GM18861 (cell line): Measurements from ENCODE around the gene CDX1.

Experiments
- ATAC-seq: cut with Tn5 transposase; IDR thresholded peaks from one replicate; pipeline ENCODE4 v1.9.1; 2021; ENCODE audit not compliant: unreplicated experiment

CDX1 gene

GRCh38 chr5:150146235-150146634, 20.3 kb upstream of the CDX1 start:
- no peak for ATAC-seq

DNA sequence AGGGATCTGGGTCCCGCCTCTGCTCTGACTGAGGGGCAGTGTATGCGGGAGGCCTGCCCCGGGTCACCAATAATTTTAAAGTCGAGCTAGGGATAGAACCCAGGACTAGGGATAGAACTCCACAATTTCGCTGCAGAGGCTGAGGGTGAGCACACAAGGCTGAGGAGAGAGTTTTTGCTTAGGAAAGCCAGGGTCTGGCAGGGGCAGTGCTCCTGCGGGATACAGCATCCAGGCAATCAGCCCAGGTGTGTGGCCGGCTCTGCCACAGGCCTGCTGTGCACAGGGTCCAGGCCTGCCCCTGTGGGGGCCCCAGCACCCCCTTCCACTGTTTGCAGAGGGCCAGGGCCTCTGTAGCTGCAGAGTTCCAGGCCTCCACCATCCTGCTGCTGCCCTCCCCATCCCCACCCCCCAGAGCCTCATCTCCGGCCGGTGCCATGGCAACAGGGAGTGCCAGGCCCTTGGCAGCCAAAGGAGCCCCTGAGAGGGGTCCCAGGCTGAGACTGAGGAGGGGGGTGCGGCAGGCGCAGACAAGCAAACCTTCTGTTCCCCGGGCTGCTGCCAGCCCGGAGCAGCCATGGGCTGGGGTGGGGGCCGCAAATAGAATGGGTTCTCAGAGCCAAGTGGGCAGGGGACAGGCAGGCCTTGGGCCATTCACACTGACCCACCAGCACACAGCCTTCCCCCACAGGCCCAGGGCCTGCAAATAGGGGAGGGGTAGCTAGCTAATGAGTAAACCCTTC, 19.5 kb upstream of the CDX1 start:
- ATAC-seq, result no peak

DNA sequence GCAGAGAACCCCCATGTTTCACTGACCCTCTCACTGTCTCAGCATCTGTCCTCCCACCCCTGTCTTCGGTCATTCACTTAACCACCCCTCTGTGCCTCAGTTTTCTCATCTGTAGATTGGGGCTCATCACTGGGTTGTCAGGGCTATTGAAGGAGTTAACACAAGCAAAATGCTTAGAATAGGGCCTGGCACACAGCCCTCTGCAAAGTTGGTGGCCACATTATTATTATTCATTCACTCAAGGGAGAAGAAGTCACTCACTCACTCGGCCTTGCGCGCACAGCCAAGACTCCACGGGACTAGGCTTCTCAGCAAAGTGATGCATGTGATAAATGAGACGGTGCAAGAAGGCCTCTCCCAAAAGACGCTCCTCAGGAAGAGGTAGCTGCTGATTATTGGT, 18.9 kb upstream of the CDX1 start:
- ATAC-seq, result no peak

GRCh38 chr5:150148117-150148927, 18.3 kb upstream of the CDX1 start:
- ATAC-seq, result no peak

DNA sequence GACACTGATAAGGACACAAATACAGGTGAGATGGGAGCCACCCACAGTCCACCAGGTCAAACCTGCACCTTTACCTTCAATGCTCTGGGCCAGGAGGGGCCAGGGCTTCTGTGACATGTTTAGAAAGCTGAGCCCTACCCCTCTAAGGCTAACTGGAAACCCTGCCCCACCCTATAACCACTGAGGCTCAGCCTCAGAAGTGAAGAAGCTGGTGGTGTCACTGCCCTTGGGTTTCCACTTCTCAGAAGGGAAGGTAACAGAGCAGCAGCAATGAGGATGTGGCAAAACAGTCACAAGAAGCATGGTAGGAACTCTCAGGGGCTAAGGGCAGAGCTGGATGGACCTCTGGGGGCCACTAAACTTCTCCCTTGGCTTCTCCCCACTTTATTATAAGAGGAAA, 17.0 kb upstream of the CDX1 start:
- no peak for ATAC-seq

GRCh38 chr5:150152636-150153462, 13.7 kb upstream of the CDX1 start:
- no peak for ATAC-seq

GRCh38 chr5:150153483-150153882, 13.1 kb upstream of the CDX1 start:
- no peak for ATAC-seq

- ATAC-seq, result no peak
Observed at GRCh38 chr5:150153957-150154617, 12.5 kb upstream of the CDX1 start.

DNA sequence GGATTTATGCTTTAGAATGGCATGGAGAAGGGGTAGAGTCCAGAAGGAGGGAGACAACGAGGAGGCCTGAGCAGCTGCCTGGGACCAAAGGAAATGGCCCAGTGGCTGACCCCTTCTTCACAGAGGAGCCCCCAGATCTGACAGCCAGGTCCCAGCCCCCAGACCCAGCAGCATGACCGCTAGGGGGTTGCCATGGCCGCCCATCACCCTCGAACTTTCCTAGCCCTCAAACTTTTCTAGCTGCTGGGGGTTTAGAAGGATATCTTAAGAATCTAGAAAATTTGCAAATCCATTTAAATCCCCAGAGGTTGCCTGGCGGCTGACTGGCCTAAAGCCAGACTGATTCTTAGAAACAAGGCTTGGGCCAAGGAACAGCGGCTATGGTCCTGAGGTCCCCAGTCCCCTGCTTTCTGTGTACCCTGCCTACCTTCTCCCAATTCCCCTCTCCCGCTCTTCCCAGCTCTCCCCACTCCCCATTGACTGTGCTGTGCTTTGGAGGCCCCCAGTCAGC, 11.9 kb upstream of the CDX1 start:
- no peak for ATAC-seq

GRCh38 chr5:150155258-150156026, 11.1 kb upstream of the CDX1 start, which contains the start of gene PDGFRB:
PDGFRB (minus strand) TSS chr5:150155845; CDS start chr5:150137047, 18,798 bp downstream.
- ATAC-seq, result no peak

GRCh38 chr5:150156027-150156368, 10.6 kb upstream of the CDX1 start:
- ATAC-seq, result no peak

GRCh38 chr5:150156540-150156939, 10.0 kb upstream of the CDX1 start:
- no peak for ATAC-seq

DNA sequence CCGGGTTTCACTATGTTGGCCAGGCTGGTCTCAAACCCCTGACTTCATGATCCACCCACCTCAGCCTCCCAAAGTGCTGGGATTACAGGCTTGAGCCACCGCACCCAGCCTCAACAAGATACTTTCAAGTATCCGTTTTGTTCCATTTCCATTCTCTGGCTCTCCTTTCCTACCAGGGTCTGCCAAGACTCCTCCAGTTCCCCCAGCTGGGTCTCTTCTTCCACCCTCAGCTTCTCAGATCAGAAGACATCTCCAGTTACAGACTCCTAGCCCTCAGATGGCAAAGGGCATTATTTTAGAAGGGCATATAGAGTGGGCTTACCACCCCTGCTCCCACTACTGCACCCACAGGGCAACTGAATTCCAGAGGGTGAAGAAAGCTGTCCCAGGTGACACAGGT, 9.4 kb upstream of the CDX1 start:
- no peak for ATAC-seq

DNA sequence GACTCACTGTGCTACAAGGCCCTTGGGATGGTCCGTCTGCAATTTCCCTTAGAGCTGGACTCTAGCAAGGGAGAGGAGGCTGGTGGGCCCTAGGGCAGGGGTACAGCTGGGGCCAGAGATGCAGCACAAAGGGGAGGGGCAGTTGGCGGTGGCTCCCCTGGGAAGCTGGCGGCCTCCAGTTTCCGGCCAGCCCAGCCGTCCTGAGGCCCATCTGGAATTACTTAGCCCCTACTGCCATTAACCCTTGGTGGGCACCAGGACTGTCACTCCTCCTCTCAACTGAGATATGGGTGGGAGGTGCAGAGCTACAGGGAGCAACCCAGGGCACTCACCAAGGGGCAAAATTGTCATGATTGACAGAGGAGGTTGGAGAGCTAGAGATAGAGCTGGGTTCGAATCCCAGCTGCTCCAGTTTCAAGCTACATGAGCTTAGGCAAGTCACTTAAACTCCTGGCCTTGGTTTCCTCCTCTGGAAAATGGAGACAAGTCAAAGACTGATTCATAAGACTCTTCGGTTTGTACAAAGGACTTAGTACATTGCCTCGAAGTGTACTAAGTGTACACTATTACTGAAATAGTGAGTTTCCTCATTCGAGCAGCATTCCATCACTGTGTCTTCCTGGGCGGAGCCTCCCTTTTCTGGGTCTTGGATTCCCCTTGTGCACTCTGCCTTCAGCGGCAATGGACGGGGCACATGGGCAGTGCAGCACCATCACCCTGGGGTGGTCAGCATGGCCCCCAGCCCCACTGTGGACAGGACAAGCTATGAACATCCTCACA, 8.2 kb upstream of the CDX1 start:
- no peak for ATAC-seq

GRCh38 chr5:150159031-150159430, 7.5 kb upstream of the CDX1 start:
- no peak for ATAC-seq

DNA sequence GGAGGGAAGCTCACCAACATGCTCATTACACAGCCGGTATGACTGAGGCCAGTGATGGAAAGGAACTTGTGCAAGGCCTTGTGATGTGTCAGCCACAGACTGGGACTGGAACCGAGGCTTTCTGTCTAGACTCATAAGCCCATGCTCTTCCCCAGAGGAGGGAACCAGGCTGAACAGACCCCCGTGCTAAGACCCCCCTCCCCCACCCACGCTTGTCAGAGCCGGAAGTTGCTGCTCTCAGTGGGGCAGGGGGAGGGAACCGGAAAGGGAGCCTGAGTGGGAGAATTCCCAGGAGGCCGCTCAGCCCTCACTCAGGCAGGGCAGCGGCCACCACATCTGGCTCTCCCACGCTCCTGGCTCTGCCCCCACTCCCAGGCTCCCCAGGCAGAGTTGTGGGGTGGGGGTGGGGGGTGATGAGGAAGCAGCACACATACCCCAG, 6.8 kb upstream of the CDX1 start:
- ATAC-seq, result no peak

- no peak for ATAC-seq
Observed at GRCh38 chr5:150160448-150161081, 6.0 kb upstream of the CDX1 start.

DNA sequence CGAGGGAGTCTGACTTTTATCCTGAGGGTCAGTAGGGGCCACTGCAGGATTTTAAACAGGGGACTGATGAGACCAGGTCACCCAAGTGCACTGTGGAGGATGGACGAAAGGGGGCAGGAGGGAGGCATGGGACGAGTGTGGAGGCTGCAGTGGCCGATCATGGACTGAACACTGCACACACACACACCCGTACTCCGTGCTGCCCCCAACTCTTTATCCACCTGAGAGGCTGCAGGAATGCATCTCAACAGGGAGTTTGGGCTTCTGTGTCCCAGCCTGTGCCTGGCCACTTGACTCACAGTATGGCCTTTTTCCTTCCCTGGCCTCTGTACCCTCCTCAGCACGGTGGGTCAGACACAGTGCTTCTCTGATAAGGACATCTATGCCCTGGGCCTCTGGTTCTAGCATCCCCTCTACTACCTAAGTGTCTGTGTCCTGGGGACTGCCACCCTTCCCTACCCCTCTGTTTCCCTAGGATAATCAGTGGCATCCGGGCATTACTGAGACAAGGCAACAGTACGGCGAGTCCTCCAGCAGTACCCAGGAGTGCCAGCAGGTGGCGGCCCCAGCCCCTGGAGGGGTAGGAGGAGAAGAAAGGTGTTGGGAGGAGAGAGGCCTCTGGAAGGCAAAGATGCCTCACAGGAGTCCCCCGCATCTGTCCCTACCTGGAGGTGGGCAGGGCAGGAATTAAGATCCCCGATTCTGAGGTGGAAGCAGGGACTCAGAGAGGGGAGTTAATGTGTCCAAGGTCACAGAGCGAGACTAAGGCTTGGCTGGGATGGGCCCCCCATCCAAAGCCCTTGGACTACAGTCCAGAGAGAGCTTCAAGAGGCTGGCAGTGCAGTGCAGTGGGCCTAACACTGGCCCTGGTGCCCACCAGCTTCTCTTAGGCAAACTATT, 5.1 kb upstream of the CDX1 start:
- peak; percentile 66 for ATAC-seq
